OCI-LY3 (cell line): ENCODE measurements around the gene UBE2E1.

Source experiments
- EZH2phosphoT487 ChIP-seq: fragments of 200-600 bp; shearing (Covaris generic); IDR thresholded peaks from 2 replicates; pipeline ENCODE4 v1.6.1; 2018; ENCODE audit warnings: antibody characterized with exemption, mixed run types, low read depth
- TF ChIP-seq, protein P1 (sequence below): fragments of 200-600, 300-600 bp; sonication (generic); IDR thresholded peaks from 2 replicates; pipeline ENCODE4 v1.5.1; 2014; ENCODE audit warnings: antibody characterized with exemption, low read length, low read depth

DNA sequence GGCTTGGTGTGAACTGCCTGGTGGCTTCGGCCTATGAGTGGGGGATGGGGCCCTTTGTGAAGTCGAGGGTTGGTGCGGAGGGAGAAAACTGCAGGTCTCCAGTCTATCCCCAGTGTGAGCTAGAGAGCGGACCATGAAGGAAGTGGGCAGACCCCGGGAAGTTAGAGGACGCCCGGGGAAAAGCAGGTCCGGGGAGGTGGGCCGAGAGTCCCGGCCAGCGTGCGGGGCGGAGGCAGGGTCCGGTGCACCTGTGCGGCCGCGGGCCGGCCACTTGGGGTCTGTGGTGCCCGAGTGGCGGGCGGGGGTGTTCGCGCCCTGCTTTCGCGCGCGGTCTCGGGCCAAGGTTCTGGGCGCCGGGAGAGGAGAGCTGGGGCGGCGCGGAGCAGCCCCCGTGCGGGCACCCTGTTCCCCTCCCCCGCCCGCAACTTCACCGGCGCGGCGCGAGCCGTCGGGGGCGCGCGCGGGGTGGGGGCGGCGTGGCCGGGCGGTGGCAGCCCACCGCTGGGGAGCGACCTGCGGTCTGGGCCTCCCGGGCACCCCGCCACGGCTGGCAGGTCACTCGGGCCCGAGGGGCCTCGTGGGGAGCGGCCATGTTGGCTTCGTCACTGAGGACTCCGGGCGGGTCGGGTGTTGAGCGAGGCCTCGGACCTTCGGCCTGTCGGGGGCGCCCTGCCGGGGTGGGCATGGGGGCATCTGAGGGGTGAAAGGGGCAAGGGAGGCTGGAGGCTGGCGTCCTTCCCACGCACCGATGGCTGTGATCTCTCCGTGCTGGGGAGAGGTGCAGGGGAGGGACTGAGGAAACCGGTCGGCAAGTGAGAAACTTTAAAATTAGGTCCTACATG is 4.8 kb downstream of the UBE2E1 start:
- TF ChIP-seq, protein P1, sequence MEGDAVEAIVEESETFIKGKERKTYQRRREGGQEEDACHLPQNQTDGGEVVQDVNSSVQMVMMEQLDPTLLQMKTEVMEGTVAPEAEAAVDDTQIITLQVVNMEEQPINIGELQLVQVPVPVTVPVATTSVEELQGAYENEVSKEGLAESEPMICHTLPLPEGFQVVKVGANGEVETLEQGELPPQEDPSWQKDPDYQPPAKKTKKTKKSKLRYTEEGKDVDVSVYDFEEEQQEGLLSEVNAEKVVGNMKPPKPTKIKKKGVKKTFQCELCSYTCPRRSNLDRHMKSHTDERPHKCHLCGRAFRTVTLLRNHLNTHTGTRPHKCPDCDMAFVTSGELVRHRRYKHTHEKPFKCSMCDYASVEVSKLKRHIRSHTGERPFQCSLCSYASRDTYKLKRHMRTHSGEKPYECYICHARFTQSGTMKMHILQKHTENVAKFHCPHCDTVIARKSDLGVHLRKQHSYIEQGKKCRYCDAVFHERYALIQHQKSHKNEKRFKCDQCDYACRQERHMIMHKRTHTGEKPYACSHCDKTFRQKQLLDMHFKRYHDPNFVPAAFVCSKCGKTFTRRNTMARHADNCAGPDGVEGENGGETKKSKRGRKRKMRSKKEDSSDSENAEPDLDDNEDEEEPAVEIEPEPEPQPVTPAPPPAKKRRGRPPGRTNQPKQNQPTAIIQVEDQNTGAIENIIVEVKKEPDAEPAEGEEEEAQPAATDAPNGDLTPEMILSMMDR, result peak; percentile 43
- TF ChIP-seq EZH2phosphoT487, result no peak
